Neural progenitor cell (in vitro differentiated cells): Measurements from ENCODE around the gene PCDH9.

Experiments used
- EZH2 ChIP-seq: fragments of 200-600 bp; sonication (generic); IDR thresholded peaks from 2 replicates; pipeline ENCODE4 v1.6.1; 2017; ENCODE audit warnings: antibody characterized with exemption, mild to moderate bottlenecking, moderate library complexity
- EZH2phosphoT487 ChIP-seq: fragments of 200-600 bp; sonication (generic); IDR thresholded peaks from 2 replicates; pipeline ENCODE4 v1.6.1; 2017; ENCODE audit warnings: antibody characterized with exemption
- TF ChIP-seq, protein P1 (sequence below): fragments of 200-600 bp; sonication (generic); IDR thresholded peaks from 2 replicates; pipeline ENCODE4 v1.5.1; 2017; ENCODE audit warnings: antibody characterized with exemption, mild to moderate bottlenecking

- TF ChIP-seq, protein P1, sequence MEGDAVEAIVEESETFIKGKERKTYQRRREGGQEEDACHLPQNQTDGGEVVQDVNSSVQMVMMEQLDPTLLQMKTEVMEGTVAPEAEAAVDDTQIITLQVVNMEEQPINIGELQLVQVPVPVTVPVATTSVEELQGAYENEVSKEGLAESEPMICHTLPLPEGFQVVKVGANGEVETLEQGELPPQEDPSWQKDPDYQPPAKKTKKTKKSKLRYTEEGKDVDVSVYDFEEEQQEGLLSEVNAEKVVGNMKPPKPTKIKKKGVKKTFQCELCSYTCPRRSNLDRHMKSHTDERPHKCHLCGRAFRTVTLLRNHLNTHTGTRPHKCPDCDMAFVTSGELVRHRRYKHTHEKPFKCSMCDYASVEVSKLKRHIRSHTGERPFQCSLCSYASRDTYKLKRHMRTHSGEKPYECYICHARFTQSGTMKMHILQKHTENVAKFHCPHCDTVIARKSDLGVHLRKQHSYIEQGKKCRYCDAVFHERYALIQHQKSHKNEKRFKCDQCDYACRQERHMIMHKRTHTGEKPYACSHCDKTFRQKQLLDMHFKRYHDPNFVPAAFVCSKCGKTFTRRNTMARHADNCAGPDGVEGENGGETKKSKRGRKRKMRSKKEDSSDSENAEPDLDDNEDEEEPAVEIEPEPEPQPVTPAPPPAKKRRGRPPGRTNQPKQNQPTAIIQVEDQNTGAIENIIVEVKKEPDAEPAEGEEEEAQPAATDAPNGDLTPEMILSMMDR: no peak
- no peak for TF ChIP-seq EZH2
- no peak for TF ChIP-seq EZH2phosphoT487
These were observed 122.2 kb downstream of the PCDH9 start for GRCh38 chr13:67107979-67108378.
